ENCODE data around the gene ITGA3. TPM values are rescaled to one million over a fixed set of nuclear protein-coding genes. Genes with fewer than 3 reads are reported as not detected.

Gene ITGA3
- total RNA-seq, 1 donor from 2014 or later = 143 TPM

DNA sequence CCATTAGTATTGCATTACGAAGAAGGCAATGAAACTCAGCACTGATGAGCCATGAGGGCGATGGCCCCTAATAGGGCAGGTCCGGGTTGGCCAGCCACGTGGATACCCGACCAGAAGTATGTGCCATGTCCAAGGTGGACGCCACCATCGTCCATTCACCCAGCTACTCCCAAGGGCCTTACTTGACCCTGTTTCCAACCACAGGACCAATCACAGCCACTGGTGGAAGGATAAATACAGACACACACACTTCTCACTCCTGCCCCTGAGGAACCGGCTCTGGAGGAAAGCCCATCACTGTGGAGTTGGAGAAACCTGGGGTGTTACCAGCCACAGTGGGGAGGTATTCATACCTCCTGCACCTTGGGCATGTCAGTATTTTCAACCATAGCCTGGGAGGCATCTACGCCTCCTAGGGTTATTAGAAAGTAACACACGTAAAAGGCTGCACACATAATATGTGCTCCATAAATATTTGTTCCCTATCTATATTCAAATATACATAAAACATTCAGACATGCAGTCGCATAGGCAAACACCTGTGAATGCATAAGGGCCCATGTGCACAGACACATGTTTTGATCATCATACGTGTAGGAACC, 5.4 kb upstream of the ITGA3 start:
- no peak overlapping the region for H3K4me3 Mint-ChIP-seq
- no peaks in the 10 kb centered on the region for H3K9me3 Mint-ChIP-seq
- peaks cover 74% of the 10 kb centered on the region for H3K4me1 Mint-ChIP-seq
- H3K36me3 Mint-ChIP-seq = no peaks in the 10 kb centered on the region
- H3K27me3 Mint-ChIP-seq (ENCODE audit: low read depth) = no peaks in the 10 kb centered on the region
- TF ChIP-seq, protein P1, sequence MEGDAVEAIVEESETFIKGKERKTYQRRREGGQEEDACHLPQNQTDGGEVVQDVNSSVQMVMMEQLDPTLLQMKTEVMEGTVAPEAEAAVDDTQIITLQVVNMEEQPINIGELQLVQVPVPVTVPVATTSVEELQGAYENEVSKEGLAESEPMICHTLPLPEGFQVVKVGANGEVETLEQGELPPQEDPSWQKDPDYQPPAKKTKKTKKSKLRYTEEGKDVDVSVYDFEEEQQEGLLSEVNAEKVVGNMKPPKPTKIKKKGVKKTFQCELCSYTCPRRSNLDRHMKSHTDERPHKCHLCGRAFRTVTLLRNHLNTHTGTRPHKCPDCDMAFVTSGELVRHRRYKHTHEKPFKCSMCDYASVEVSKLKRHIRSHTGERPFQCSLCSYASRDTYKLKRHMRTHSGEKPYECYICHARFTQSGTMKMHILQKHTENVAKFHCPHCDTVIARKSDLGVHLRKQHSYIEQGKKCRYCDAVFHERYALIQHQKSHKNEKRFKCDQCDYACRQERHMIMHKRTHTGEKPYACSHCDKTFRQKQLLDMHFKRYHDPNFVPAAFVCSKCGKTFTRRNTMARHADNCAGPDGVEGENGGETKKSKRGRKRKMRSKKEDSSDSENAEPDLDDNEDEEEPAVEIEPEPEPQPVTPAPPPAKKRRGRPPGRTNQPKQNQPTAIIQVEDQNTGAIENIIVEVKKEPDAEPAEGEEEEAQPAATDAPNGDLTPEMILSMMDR (IDR thresholded peaks at IDR 0.05; ENCODE audit: unreplicated experiment) = peak; percentile 10
- DNase-seq (ENCODE audit: low spot score in 2 of 2, unreplicated experiment in 2 of 2) = no peak
- H3K27ac Mint-ChIP-seq = peak overlapping the region; percentile 97

DNA sequence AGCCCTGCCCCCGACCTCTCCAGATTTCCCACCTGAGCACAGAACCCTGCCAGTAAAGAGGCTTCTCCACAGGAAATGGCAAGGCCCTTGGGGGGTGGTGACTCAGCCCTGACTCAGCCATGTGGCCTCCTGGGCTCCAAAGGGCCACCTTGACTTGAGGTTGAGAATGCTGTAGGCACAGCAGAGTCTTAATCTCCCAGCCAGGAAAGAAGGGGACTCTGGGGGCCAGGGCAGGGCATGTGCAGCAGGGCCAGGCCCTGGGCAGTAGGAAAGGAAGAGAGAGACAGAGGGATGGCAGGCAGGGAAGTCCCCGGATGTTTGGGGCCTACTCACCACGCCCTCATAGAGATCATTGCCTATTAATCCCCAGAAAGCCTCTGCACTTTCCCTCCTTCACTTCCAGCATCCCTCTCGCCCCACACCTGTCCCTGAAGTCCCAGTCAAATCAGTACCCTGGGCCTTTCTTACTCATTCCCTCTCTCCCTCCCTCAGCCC, 4.8 kb upstream of the ITGA3 start:
- Mint-ChIP-seq H3K9me3 (no peaks in the 10 kb centered on the region), H3K27me3 (ENCODE audit: low read depth) (no peaks in the 10 kb centered on the region), H3K4me3 (no peak overlapping the region), H3K36me3 (no peaks in the 10 kb centered on the region), H3K27ac (peak overlapping the region; percentile 97), H3K4me1 (peaks cover 74% of the 10 kb centered on the region)
- TF ChIP-seq, protein P1 (IDR thresholded peaks at IDR 0.05; ENCODE audit: unreplicated experiment) = no peak
- no peak for DNase-seq (ENCODE audit: low spot score in 2 of 2, unreplicated experiment in 2 of 2)

DNA sequence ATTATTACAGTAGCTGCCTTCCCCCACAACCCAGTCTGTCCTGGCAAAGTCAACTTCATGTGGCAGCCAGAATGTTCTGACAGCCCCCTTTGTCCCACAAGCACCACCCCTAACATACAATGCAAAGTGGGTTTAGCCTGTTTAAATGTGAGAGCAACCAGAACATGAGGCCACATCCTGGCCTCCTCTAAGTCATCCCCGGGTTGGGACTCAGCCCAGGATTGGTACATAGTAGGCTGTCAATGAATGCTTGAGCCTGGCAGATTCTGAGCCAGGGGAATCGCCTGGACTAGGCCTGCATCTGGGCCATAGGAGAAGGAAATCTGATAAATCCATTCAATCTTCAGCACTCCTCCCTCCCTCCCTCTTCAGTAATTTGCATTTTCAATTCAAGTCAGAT, 4.3 kb upstream of the ITGA3 start:
- Mint-ChIP-seq H3K27me3 (ENCODE audit: low read depth) (no peaks in the 10 kb centered on the region), H3K27ac (peak overlapping the region; percentile 97), H3K36me3 (no peaks in the 10 kb centered on the region), H3K4me3 (no peak overlapping the region), H3K9me3 (no peaks in the 10 kb centered on the region), H3K4me1 (peaks cover 73% of the 10 kb centered on the region)
- no peak for DNase-seq (ENCODE audit: low spot score in 2 of 2, unreplicated experiment in 2 of 2)
- TF ChIP-seq, protein P1 (IDR thresholded peaks at IDR 0.05; ENCODE audit: unreplicated experiment) = no peak

GRCh38 chr17:50052241-50052796, 3.6 kb upstream of the ITGA3 start:
- no peaks in the 10 kb centered on the region for H3K36me3 Mint-ChIP-seq
- H3K4me1 Mint-ChIP-seq = peaks cover 74% of the 10 kb centered on the region
- TF ChIP-seq, protein P1 (IDR thresholded peaks at IDR 0.05; ENCODE audit: unreplicated experiment) = no peak
- H3K9me3 Mint-ChIP-seq = no peaks in the 10 kb centered on the region
- DNase-seq (ENCODE audit: low spot score in 2 of 2, unreplicated experiment in 2 of 2) = no peak
- H3K4me3 Mint-ChIP-seq = no peak overlapping the region
- peak overlapping the region; percentile 97 for H3K27ac Mint-ChIP-seq
- no peaks in the 10 kb centered on the region for H3K27me3 Mint-ChIP-seq (ENCODE audit: low read depth)

GRCh38 chr17:50052822-50053653, 2.9 kb upstream of the ITGA3 start:
- DNase-seq (ENCODE audit: low spot score in 2 of 2, unreplicated experiment in 2 of 2) = peak; percentile 70 to 82
- no peaks in the 10 kb centered on the region for H3K36me3 Mint-ChIP-seq
- no peaks in the 10 kb centered on the region for H3K9me3 Mint-ChIP-seq
- H3K4me1 Mint-ChIP-seq = peaks cover 74% of the 10 kb centered on the region
- TF ChIP-seq, protein P1 (IDR thresholded peaks at IDR 0.05; ENCODE audit: unreplicated experiment) = no peak
- peaks cover 2% of the 10 kb centered on the region for H3K27me3 Mint-ChIP-seq (ENCODE audit: low read depth)
- peak overlapping the region; percentile 22 for H3K4me3 Mint-ChIP-seq
- peak overlapping the region; percentile 97 for H3K27ac Mint-ChIP-seq
